ENCODE results near the gene OPCML.

The OPCML gene

GRCh38 chr11:132782102-132782501, 750.2 kb downstream of the OPCML start:
- TF ChIP-seq CTCF (conservative IDR thresholded peaks at IDR 0.05; ENCODE audit: low read depth): no peak
- POLR2A ChIA-PET (ENCODE audit: low non-redundant PET): no interaction called here
- no peak for DNase-seq (ENCODE audit: low spot score)
- CTCF ChIA-PET: no interaction called here
- H3K27ac ChIP-seq: no peak overlapping the region

GRCh38 chr11:132780046-132780445, 752.3 kb downstream of the OPCML start:
- CTCF ChIA-PET: interaction anchor here (0.5 kb wide), 1 partner anchor 87 kb away, joined by 3 read pairs; no protein-coding TSS in a partner anchor
- no peak for DNase-seq (ENCODE audit: low spot score)

DNA sequence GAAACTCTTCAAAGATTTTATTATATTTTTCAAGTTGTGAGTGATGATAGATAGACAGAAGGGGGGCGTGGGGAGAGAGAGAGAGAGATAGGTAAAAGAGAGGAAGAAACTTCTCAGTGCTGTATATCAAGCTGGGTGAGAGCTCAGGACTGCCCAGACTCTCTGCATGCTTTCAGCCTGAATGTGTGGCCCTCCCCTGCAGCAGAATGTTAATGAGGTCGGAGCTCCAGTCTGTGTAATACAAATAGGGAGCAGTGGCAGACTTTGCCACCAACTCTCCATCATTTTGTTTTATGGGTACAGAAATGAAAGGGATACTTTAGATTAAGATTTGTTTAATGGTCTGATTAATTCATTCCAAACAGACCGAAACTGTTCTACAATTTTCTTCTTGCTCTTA, 752.8 kb downstream of the OPCML start:
- CTCF ChIA-PET: interaction anchor here (0.5 kb wide), 1 partner anchor 88 kb away, joined by 3 read pairs; no protein-coding TSS in a partner anchor
- no peak for DNase-seq (ENCODE audit: low spot score)
- POLR2A ChIA-PET (ENCODE audit: low non-redundant PET): no interaction called here
- no peak for TF ChIP-seq CTCF (conservative IDR thresholded peaks at IDR 0.05; ENCODE audit: low read depth)
- H3K27ac ChIP-seq: no peak overlapping the region

More at GRCh38 chr11:132780046-132780445, 752.3 kb downstream of the OPCML start:
- TF ChIP-seq CTCF (conservative IDR thresholded peaks at IDR 0.05; ENCODE audit: low read depth): no peak
- no peak overlapping the region for H3K27ac ChIP-seq
- POLR2A ChIA-PET (ENCODE audit: low non-redundant PET): no interaction called here

DNA sequence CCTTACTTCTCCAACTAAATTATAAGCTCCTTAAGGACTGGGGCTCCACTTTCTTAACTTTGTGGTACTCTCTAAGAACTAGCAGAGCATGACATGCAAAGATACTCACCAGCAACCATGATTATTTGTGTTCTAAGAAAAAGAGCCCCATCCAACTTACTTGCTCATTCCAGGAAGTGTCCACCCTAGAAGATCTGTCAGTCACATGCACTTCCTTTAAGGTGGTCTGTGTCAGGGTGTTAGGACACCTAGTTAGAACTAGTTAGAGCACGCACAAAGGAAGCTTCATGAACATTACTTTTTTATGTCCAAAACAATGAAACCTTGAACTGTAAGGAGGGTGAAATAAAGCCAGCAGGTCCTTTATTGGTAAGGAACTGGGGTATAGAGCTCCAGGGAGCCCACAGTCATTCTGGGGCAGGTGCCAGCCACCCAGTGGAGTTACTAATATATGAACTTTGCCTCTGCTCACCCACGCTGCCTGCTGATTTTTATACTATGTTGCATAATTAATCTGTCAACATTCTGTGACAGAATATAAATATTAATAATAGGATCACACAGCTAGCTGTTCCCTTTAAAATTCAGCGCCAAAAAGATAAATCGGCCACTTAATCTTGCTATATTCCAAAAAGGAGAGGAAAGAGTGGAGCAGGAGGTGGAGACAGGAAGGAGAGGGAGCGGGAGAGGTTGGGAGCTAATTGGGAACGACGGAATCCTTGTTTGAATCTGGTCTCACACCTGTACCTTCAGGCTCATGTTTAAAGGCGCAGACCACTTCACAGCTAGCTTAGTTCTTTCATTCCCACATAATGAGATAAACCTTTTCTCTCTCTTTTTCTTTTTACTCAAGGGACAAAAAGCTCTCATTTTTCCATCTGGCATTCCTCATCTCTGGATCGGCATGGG, 755.0 kb downstream of the OPCML start:
- no peak overlapping the region for H3K27ac ChIP-seq
- TF ChIP-seq CTCF (conservative IDR thresholded peaks at IDR 0.05; ENCODE audit: low read depth): no peak
- ChIA-PET POLR2A (ENCODE audit: low non-redundant PET) (no interaction called here), CTCF (no interaction called here)
- DNase-seq (ENCODE audit: low spot score): no peak

DNA sequence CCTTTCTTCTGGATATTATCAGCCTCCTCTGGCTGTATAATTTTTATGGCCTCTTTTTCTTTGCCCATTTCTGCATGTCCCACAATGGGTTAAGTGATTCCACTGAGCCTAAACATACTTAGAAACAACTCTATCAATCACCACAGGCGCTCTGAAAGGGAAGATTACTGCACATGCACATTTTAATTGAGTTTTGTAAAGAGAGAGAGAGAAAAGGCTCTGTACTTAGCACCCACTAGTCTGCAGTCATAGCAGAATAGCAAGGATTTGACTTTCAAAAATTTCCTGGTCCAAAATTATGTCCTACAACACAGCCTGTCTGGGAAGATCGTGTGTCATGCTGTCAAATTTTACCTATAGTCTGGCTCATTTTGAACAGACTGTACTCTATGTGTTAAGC, 758.5 kb downstream of the OPCML start:
- ChIA-PET CTCF (no interaction called here), POLR2A (ENCODE audit: low non-redundant PET) (no interaction called here)
- TF ChIP-seq CTCF (conservative IDR thresholded peaks at IDR 0.05; ENCODE audit: low read depth): no peak
- no peak for DNase-seq (ENCODE audit: low spot score)
- H3K27ac ChIP-seq: no peak overlapping the region

GRCh38 chr11:132772703-132773545, 759.4 kb downstream of the OPCML start:
- CTCF ChIA-PET: interaction anchor here (0.7 kb wide), 1 partner anchor 17 kb away, joined by 3 read pairs; no protein-coding TSS in a partner anchor
- TF ChIP-seq CTCF (conservative IDR thresholded peaks at IDR 0.05; ENCODE audit: low read depth): no peak
- POLR2A ChIA-PET (ENCODE audit: low non-redundant PET): no interaction called here
- no peak overlapping the region for H3K27ac ChIP-seq
- no peak for DNase-seq (ENCODE audit: low spot score)
